GM12878 (cell line): ENCODE results near the gene WDR48. TPM values are rescaled to one million over a fixed set of nuclear protein-coding genes. Genes with fewer than 3 reads are reported as not detected.

Source experiments
- BACH1 ChIP-seq: fragments of 450-650 bp; IDR thresholded peaks from 2 replicates; pipeline ENCODE4 v1.6.1; 2017; ENCODE audit warnings: mild to moderate bottlenecking, borderline replicate concordance
- BMI1 ChIP-seq: fragments of 450-650 bp; IDR thresholded peaks from 2 replicates; pipeline ENCODE4 v1.6.1; 2016; ENCODE audit warnings: mild to moderate bottlenecking, moderate library complexity, borderline replicate concordance
- BRCA1 ChIP-seq: IDR thresholded peaks from 2 replicates; pipeline ENCODE4 v1.6.1; 2011; ENCODE audit warnings: low read depth, low read length, improper control_type of control experiment
- CUX1 ChIP-seq: IDR thresholded peaks from 2 replicates; pipeline ENCODE4 v1.6.1; 2012; ENCODE audit warnings: improper control_type of control experiment, low read depth, low read length; ENCODE audit not compliant: insufficient replicate concordance
- HDGF ChIP-seq: fragments of 450-650 bp; IDR thresholded peaks from 2 replicates; pipeline ENCODE4 v1.6.1; 2016; ENCODE audit warnings: antibody characterized with exemption
- STAT3 ChIP-seq: IDR thresholded peaks from 2 replicates; pipeline ENCODE4 v1.6.1; 2011; ENCODE audit warnings: low read depth, low read length, improper control_type of control experiment
- TCF7 ChIP-seq: IDR thresholded peaks from 2 replicates; pipeline ENCODE4 v1.6.1; 2014; ENCODE audit warnings: antibody characterized with exemption, borderline replicate concordance
- polyA plus RNA-seq, 11 experiments: library from polyadenylated mRNA; depleted of rRNA in 4 of 11; unstranded in 6 of 11; stranded (reverse) in 5 of 11; fragments of >200 nt; fragmentation: Nextera tagmentation in 4 of 11; fragmentation: Illumina TruSeq in 1 of 11; extraction: Ambion mirVana in 4 of 11; extraction: Trizol in 1 of 11; gene quantifications; 1 replicate in 1 of 11; 2 replicates in 10 of 11; pipeline versions ENCODE4 v1.2.1 to v1.2.3, GENCODE V29; 2011 to 2016; ENCODE audit warnings: inconsistent platforms in 2 of 11, missing spikeins in 2 of 11, low read depth in 1 of 11
- total RNA-seq, 4 experiments: library from RNA; depleted of rRNA in 3 of 4; stranded (reverse); fragments of >200 nt in 3 of 4; fragmentation: Illumina TruSeq in 1 of 4; extraction: Trizol in 1 of 4; gene quantifications; 2 replicates each; pipeline versions ENCODE4 v1.2.1 to v1.2.3, GENCODE V29; 2013 to 2021

Gene WDR48
- total and polyA plus RNA-seq, 10 of the 15 experiments (the other 5 are each of a cell fraction or from before 2014, with no cell fraction given): 16.8 to 43.8 (median 29.0) TPM

- TF ChIP-seq BMI1 (peak; percentile 56; the same call in 1 of the 2 replicates), HDGF (0 out of 2 replicates have a peak, but pooled peaks have one; percentile 42), BACH1 (no peak), TCF7 (no peak), BRCA1 (no peak), CUX1 (no peak), STAT3 (no peak)
- TF ChIP-seq, all 136 proteins: peak for 30
Observed at GRCh38 chr3:39107388-39108199, 55.8 kb downstream of the WDR48 start, which contains the start of the genes GORASP1 and TTC21A (continued).
